WTC11 (cell line): ENCODE measurements around the gene AHNAK2. TPM values are rescaled to one million over a fixed set of nuclear protein-coding genes. Genes with fewer than 3 reads are reported as not detected.

ENCODE experiments used
- ATAC-seq: fragments of 200-7000 bp; cut with Tn5 transposase; 2 replicates; pipeline ENCODE4 v1.10.0; 2021; ENCODE audit warnings: mild to moderate bottlenecking, moderate library complexity
- CTCF ChIA-PET: fragments of 300-600 bp; sonication (Branson Sonifier 250); formaldehyde crosslinking; loops from one replicate; lab custom pipeline; 2021; ENCODE audit warnings: antibody characterized with exemption; lab: Charles Lee
- POLR2A ChIA-PET: fragments of 350-600 bp; sonication (Branson Sonifier 250); formaldehyde crosslinking; loops from one replicate; lab custom pipeline; 2021; ENCODE audit warnings: antibody characterized with exemption; lab: Charles Lee
- DNase-seq: peaks from one replicate; pipeline ENCODE4 v3.0.0; 2021; ENCODE audit warnings: low spot score
- H3K27ac Mint-ChIP-seq: 2 replicates; pipeline ENCODE4 v1.8.0; 2021; ENCODE audit warnings: mixed read lengths
- H3K27me3 Mint-ChIP-seq: 2 replicates; pipeline ENCODE4 v1.8.0; 2021; ENCODE audit warnings: low read depth, mild to moderate bottlenecking, moderate library complexity, mixed read lengths
- H3K36me3 Mint-ChIP-seq: 2 replicates; pipeline ENCODE4 v1.8.0; 2021; ENCODE audit warnings: mixed read lengths
- H3K4me1 Mint-ChIP-seq: 2 replicates; pipeline ENCODE4 v1.8.0; 2022; ENCODE audit warnings: mixed read lengths
- H3K4me3 Mint-ChIP-seq: 2 replicates; pipeline ENCODE4 v1.8.0; 2021; ENCODE audit warnings: mild to moderate bottlenecking, moderate library complexity, mixed read lengths
- H3K9me3 Mint-ChIP-seq: 2 replicates; pipeline ENCODE4 v1.8.0; 2021; ENCODE audit warnings: mixed read lengths
- GABPB1 ChIP-seq: sonication (generic); formaldehyde crosslinking; IDR thresholded peaks from 2 replicates; pipeline ENCODE4 v1.8.1; 2023; ENCODE audit warnings: mild to moderate bottlenecking, missing genetic modification reagents
- JAZF1 ChIP-seq: fragments of 250-450 bp; sonication (Bioruptor Pico); IDR thresholded peaks from 2 replicates; pipeline ENCODE4 v1.9.0; 2021; ENCODE audit warnings: moderate library complexity, mild to moderate bottlenecking, inconsistent platforms
- MXD4 ChIP-seq: fragments of 250-450 bp; sonication (Bioruptor Pico); IDR thresholded peaks from 2 replicates; pipeline ENCODE4 v1.8.0; 2021; ENCODE audit warnings: mild to moderate bottlenecking, moderate library complexity, borderline replicate concordance
- NR2C2 ChIP-seq: sonication (generic); formaldehyde crosslinking; IDR thresholded peaks from 2 replicates; pipeline ENCODE4 v1.8.0; 2022; ENCODE audit warnings: mild to moderate bottlenecking, missing genetic modification reagents
- OVOL2 ChIP-seq: fragments of 250-450 bp; sonication (Bioruptor Pico); IDR thresholded peaks from 2 replicates; pipeline ENCODE4 v1.9.0; 2021; ENCODE audit warnings: mild to moderate bottlenecking, borderline replicate concordance
- PRRX2 ChIP-seq: fragments of 250-450 bp; sonication (Bioruptor Pico); IDR thresholded peaks from 2 replicates; pipeline ENCODE4 v1.8.0; 2021; ENCODE audit warnings: mild to moderate bottlenecking
- RELA ChIP-seq: sonication (generic); formaldehyde crosslinking; IDR thresholded peaks from 2 replicates; pipeline ENCODE4 v1.8.1; 2022; ENCODE audit warnings: missing genetic modification reagents, mild to moderate bottlenecking, borderline replicate concordance
- SP1 ChIP-seq: sonication (generic); formaldehyde crosslinking; conservative IDR thresholded peaks from 2 replicates; pipeline ENCODE4 v1.8.1; 2022; ENCODE audit warnings: missing genetic modification reagents
- ZBTB21 ChIP-seq: sonication (generic); formaldehyde crosslinking; IDR thresholded peaks from 2 replicates; pipeline ENCODE4 v1.8.1; 2023; ENCODE audit warnings: mild to moderate bottlenecking, missing genetic modification reagents, borderline replicate concordance
- total RNA-seq: library from RNA; stranded (reverse); gene quantifications from 3 replicates; pipeline ENCODE4 v1.2.3, GENCODE V29; 2021
- TF ChIP-seq, protein P1 (sequence below): fragments of 250-450 bp; sonication (Bioruptor Pico); IDR thresholded peaks from 2 replicates; pipeline ENCODE4 v1.9.0; 2021; ENCODE audit warnings: mild to moderate bottlenecking, borderline replicate concordance
- TF ChIP-seq, protein P2 (sequence below): sonication (generic); formaldehyde crosslinking; IDR thresholded peaks from 2 replicates; pipeline ENCODE4 v1.8.1; 2022; ENCODE audit warnings: low read depth, mild to moderate bottlenecking, moderate library complexity, missing genetic modification reagents, borderline replicate concordance
- TF ChIP-seq, protein P3 (sequence below): sonication (generic); formaldehyde crosslinking; IDR thresholded peaks from 2 replicates; pipeline ENCODE4 v1.8.0; 2022; ENCODE audit warnings: mild to moderate bottlenecking, missing genetic modification reagents
- TF ChIP-seq, protein P4 (sequence below): fragments of 250-450 bp; sonication (Bioruptor Pico); IDR thresholded peaks from 2 replicates; pipeline ENCODE4 v1.9.0; 2021; ENCODE audit warnings: moderate library complexity, mild to moderate bottlenecking, inconsistent platforms, borderline replicate concordance
- TF ChIP-seq, protein P5 (sequence below): sonication (generic); formaldehyde crosslinking; IDR thresholded peaks from 2 replicates; pipeline ENCODE4 v1.8.0; 2022; ENCODE audit warnings: mild to moderate bottlenecking, missing genetic modification reagents
- TF ChIP-seq, protein P6 (sequence below): sonication (generic); formaldehyde crosslinking; IDR thresholded peaks from 2 replicates; pipeline ENCODE4 v1.8.0; 2023; ENCODE audit warnings: missing genetic modification reagents, mild to moderate bottlenecking, borderline replicate concordance

Gene AHNAK2
- total RNA-seq, 1 experiment from 2014 or later, result 3.5 TPM

DNA sequence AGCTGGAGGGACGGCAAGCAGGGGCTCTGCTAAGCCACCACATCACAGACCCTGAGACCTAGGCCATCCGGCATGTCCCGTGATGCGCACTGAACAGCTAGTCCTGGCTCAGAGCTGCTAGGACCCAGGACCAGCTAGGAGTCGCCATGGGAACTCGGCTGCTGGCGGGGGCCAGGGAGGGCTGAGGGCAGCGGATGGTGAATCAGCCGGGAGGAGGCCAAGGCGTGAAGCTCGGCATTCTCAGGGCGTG is 5.1 kb downstream of the AHNAK2 start (continued):
- TF ChIP-seq, protein P1, sequence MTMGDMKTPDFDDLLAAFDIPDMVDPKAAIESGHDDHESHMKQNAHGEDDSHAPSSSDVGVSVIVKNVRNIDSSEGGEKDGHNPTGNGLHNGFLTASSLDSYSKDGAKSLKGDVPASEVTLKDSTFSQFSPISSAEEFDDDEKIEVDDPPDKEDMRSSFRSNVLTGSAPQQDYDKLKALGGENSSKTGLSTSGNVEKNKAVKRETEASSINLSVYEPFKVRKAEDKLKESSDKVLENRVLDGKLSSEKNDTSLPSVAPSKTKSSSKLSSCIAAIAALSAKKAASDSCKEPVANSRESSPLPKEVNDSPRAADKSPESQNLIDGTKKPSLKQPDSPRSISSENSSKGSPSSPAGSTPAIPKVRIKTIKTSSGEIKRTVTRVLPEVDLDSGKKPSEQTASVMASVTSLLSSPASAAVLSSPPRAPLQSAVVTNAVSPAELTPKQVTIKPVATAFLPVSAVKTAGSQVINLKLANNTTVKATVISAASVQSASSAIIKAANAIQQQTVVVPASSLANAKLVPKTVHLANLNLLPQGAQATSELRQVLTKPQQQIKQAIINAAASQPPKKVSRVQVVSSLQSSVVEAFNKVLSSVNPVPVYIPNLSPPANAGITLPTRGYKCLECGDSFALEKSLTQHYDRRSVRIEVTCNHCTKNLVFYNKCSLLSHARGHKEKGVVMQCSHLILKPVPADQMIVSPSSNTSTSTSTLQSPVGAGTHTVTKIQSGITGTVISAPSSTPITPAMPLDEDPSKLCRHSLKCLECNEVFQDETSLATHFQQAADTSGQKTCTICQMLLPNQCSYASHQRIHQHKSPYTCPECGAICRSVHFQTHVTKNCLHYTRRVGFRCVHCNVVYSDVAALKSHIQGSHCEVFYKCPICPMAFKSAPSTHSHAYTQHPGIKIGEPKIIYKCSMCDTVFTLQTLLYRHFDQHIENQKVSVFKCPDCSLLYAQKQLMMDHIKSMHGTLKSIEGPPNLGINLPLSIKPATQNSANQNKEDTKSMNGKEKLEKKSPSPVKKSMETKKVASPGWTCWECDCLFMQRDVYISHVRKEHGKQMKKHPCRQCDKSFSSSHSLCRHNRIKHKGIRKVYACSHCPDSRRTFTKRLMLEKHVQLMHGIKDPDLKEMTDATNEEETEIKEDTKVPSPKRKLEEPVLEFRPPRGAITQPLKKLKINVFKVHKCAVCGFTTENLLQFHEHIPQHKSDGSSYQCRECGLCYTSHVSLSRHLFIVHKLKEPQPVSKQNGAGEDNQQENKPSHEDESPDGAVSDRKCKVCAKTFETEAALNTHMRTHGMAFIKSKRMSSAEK, result no peak

DNA sequence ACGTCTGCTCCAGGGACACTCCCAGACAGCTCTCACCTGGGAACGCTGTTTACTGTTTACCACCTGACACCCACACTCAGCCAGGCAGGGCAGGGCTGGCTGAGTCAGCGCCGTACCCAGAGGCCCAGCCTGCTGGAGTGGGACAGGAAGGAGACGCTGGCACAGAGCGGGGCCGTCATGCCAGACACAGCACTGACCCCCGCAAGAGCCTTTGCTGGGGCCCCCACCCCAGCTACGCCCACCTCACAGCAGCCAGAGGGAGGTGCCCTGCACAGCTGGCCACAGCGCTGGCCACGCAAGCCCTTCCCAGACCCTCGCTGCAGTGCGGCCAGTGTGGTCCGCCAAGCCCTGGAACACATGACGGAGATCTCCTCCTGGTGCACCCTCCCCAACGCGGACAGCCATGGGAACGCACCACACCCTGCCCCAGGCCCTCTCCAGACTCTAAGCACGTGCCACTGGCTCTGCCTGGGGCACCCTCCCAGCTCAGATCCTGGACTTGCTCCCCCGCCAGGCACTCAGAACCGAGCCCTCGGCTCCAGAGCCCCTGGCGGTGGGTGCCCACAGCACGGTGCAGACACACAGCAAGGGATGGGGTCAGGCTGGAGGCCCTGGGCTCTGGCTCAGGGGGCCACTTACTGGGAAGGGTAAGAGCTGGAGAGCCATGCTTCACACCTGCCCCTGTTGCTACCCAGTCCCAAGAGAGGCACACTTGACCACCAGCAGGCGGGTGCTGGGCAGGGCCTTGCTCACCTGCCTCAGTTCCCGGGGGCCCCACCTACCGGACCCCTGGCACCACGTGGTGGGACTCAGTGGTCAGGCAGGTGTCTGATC is 5.7 kb downstream of the AHNAK2 start:
- TF ChIP-seq, protein P2, sequence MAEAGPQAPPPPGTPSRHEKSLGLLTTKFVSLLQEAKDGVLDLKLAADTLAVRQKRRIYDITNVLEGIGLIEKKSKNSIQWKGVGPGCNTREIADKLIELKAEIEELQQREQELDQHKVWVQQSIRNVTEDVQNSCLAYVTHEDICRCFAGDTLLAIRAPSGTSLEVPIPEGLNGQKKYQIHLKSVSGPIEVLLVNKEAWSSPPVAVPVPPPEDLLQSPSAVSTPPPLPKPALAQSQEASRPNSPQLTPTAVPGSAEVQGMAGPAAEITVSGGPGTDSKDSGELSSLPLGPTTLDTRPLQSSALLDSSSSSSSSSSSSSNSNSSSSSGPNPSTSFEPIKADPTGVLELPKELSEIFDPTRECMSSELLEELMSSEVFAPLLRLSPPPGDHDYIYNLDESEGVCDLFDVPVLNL, result no peak
- TF ChIP-seq JAZF1 (CRISPR knock-in tag) (no peak), SP1 (no peak), OVOL2 (no peak), PRRX2 (no peak), ZBTB21 (no peak), RELA (CRISPR knock-in tag) (no peak), MXD4 (CRISPR knock-in tag) (no peak), GABPB1 (no peak), NR2C2 (no peak)
- TF ChIP-seq, protein P3, sequence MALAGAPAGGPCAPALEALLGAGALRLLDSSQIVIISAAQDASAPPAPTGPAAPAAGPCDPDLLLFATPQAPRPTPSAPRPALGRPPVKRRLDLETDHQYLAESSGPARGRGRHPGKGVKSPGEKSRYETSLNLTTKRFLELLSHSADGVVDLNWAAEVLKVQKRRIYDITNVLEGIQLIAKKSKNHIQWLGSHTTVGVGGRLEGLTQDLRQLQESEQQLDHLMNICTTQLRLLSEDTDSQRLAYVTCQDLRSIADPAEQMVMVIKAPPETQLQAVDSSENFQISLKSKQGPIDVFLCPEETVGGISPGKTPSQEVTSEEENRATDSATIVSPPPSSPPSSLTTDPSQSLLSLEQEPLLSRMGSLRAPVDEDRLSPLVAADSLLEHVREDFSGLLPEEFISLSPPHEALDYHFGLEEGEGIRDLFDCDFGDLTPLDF (CRISPR knock-in tag), result no peak
- TF ChIP-seq, protein P4, sequence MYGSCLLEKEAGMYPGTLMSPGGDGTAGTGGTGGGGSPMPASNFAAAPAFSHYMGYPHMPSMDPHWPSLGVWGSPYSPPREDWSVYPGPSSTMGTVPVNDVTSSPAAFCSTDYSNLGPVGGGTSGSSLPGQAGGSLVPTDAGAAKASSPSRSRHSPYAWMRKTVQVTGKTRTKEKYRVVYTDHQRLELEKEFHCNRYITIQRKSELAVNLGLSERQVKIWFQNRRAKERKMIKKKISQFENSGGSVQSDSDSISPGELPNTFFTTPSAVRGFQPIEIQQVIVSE (CRISPR knock-in tag), result no peak
- TF ChIP-seq, protein P5, sequence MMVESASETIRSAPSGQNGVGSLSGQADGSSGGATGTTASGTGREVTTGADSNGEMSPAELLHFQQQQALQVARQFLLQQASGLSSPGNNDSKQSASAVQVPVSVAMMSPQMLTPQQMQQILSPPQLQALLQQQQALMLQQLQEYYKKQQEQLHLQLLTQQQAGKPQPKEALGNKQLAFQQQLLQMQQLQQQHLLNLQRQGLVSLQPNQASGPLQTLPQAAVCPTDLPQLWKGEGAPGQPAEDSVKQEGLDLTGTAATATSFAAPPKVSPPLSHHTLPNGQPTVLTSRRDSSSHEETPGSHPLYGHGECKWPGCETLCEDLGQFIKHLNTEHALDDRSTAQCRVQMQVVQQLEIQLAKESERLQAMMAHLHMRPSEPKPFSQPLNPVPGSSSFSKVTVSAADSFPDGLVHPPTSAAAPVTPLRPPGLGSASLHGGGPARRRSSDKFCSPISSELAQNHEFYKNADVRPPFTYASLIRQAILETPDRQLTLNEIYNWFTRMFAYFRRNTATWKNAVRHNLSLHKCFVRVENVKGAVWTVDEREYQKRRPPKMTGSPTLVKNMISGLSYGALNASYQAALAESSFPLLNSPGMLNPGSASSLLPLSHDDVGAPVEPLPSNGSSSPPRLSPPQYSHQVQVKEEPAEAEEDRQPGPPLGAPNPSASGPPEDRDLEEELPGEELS, result no peak
- TF ChIP-seq, protein P6, sequence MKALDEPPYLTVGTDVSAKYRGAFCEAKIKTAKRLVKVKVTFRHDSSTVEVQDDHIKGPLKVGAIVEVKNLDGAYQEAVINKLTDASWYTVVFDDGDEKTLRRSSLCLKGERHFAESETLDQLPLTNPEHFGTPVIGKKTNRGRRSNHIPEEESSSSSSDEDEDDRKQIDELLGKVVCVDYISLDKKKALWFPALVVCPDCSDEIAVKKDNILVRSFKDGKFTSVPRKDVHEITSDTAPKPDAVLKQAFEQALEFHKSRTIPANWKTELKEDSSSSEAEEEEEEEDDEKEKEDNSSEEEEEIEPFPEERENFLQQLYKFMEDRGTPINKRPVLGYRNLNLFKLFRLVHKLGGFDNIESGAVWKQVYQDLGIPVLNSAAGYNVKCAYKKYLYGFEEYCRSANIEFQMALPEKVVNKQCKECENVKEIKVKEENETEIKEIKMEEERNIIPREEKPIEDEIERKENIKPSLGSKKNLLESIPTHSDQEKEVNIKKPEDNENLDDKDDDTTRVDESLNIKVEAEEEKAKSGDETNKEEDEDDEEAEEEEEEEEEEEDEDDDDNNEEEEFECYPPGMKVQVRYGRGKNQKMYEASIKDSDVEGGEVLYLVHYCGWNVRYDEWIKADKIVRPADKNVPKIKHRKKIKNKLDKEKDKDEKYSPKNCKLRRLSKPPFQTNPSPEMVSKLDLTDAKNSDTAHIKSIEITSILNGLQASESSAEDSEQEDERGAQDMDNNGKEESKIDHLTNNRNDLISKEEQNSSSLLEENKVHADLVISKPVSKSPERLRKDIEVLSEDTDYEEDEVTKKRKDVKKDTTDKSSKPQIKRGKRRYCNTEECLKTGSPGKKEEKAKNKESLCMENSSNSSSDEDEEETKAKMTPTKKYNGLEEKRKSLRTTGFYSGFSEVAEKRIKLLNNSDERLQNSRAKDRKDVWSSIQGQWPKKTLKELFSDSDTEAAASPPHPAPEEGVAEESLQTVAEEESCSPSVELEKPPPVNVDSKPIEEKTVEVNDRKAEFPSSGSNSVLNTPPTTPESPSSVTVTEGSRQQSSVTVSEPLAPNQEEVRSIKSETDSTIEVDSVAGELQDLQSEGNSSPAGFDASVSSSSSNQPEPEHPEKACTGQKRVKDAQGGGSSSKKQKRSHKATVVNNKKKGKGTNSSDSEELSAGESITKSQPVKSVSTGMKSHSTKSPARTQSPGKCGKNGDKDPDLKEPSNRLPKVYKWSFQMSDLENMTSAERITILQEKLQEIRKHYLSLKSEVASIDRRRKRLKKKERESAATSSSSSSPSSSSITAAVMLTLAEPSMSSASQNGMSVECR, result no peak
- TF ChIP-seq, all 79 proteins: peak for 0
- DNase-seq (no peak), ATAC-seq (no peak)
- H3K36me3 Mint-ChIP-seq, result no peaks in the 10 kb centered on the region
- H3K27ac Mint-ChIP-seq, result no peak overlapping the region
- CTCF ChIA-PET, result interaction anchor here (0.9 to 5.0 kb wide), 9 partner anchors 12 to 204 kb away, joined by 3 to 56 read pairs (median 8); partner anchors contain the start of gene CLBA1
- H3K4me3 Mint-ChIP-seq, result no peak overlapping the region
- no peaks in the 10 kb centered on the region for H3K9me3 Mint-ChIP-seq
- peaks cover 12% of the 10 kb centered on the region for H3K4me1 Mint-ChIP-seq
- POLR2A ChIA-PET, result no interaction called here
- peaks cover 16% of the 10 kb centered on the region for H3K27me3 Mint-ChIP-seq
